GM10248 (cell line): Measurements from ENCODE around the gene ENAH.

ENCODE experiments used
- CTCF ChIA-PET: fragments of 300-600 bp; sonication (Branson Sonifier 250); formaldehyde crosslinking; extraction: SDS; loops from one replicate; lab custom pipeline; 2021; ENCODE audit warnings: antibody characterized with exemption; lab: Yijun Ruan, JAX
- POLR2A ChIA-PET: fragments of 350-650 bp; sonication (Branson Sonifier 250); formaldehyde crosslinking; extraction: SDS; loops from one replicate; lab custom pipeline; 2020; ENCODE audit warnings: antibody characterized with exemption; lab: Yijun Ruan, JAX
- DNase-seq: peaks from one replicate; pipeline ENCODE4 v3.0.0; 2012; ENCODE audit errors: extremely low spot score
- TF ChIP-seq, protein P1 (sequence below): IDR thresholded peaks from 2 replicates; pipeline ENCODE4 v1.5.1; 2012; ENCODE audit warnings: mild to moderate bottlenecking, low read depth; ENCODE audit errors: extremely low read depth, missing control alignments, control extremely low read depth

ENAH gene

DNA sequence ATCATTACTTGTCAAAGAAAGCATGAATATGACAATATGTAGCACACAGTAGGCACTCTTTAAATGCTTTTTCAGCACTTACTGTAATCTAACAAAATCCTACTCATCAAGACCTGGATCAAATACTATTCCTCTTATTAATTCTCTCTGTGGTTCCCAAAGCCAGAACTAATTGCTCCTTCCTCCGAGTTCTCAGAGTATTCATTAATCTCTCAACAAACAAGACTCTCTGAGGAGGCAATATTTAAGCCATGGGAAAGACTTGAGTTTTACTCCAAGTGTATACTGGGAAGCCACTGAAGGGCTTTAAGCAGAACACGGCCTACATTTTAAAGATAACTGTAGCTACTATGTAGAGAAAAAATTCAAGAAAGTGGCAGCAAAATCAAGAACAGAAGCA lies 79.7 kb downstream of the ENAH start:
- CTCF ChIA-PET: no interaction called here
- DNase-seq: no peak
- TF ChIP-seq, protein P1, sequence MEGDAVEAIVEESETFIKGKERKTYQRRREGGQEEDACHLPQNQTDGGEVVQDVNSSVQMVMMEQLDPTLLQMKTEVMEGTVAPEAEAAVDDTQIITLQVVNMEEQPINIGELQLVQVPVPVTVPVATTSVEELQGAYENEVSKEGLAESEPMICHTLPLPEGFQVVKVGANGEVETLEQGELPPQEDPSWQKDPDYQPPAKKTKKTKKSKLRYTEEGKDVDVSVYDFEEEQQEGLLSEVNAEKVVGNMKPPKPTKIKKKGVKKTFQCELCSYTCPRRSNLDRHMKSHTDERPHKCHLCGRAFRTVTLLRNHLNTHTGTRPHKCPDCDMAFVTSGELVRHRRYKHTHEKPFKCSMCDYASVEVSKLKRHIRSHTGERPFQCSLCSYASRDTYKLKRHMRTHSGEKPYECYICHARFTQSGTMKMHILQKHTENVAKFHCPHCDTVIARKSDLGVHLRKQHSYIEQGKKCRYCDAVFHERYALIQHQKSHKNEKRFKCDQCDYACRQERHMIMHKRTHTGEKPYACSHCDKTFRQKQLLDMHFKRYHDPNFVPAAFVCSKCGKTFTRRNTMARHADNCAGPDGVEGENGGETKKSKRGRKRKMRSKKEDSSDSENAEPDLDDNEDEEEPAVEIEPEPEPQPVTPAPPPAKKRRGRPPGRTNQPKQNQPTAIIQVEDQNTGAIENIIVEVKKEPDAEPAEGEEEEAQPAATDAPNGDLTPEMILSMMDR: no peak
- POLR2A ChIA-PET: no interaction called here

DNA sequence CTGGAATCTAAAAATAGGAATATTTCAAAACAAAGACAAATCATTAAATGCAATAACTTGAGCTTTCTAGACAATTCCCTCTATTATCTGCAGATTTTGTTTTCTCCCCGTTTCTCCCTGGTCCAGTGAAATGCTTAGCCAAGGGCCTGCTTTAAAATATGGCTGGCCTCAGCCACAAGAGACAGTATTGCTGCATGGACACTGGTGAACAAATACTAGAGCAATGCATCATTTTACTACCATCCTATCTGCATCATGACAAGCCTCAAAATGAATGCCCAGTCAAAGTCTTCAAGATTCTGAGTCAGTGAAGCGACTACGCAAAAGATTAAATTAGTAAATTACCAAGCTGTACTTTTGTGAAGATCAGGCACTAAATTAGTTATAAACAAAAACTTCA lies 80.5 kb downstream of the ENAH start:
- ChIA-PET CTCF (no interaction called here), POLR2A (no interaction called here)

DNA sequence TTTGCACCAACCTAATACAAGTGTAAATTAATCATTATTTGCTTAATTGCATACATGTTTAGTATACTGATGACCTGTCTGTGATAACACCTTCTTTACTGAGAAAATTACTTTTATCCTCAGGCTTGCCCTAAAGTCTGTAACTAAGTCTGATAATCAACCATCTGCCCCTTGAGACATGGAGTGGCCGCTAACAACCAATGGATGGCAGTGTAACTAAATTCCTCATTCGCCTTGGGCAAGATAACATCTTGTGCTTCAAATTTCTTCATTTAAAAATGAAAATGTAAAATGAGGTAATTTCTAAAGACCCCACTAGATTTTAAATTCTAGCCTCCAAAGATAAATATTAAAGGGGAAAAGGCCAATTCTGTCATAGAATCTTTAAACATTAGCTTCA lies 85.1 kb downstream of the ENAH start:
- no peak for DNase-seq
- ChIA-PET CTCF (no interaction called here), POLR2A (no interaction called here)
- TF ChIP-seq, protein P1: no peak

More for the DNA sequence above, 80.5 kb downstream of the ENAH start:
- TF ChIP-seq, protein P1: no peak
- DNase-seq: no peak

DNA sequence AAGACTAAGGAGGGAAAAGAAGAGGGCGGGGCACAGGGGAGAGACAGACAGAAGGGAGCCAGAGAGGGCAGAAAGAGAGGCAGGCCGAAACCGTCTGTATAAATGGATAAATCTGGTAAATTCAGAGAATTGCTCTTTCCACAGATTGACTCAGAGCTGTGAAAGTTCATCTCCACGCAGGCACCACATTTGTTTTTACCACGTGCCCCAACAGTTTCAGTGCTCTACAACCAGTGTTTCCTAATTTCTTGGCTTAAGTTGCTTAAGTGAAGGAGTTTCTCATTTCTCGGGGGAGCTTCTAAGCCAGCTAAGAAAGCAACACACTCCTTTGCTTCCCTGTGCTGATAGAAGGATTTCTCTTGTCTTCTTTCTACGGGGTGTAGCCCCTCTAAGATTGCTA lies 87.1 kb downstream of the ENAH start:
- POLR2A ChIA-PET: no interaction called here
- CTCF ChIA-PET: interaction anchor here (1.3 to 3.4 kb wide), 2 partner anchors 8 to 11 kb away, joined by 3 to 11 read pairs; no protein-coding TSS in a partner anchor
- no peak for DNase-seq
- TF ChIP-seq, protein P1: no peak

DNA sequence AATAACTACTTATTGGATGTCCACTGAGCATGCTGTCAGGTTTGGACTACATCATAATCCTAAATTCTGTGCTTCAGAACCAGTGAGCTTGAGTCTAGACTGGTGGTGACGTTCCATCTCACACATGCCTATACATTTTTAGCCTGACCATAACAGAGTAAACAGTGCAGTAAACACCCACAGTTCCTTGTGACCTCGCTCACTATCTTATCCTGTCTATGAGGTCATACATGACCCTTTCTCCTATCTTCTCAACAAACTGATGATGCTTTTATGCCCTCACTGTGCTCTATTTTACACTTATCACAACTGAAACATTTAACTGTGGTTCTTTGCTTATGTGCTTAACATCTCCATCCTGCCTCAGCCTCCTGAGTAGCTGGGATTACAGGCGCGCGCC lies 91.2 kb downstream of the ENAH start:
- no peak for DNase-seq
- TF ChIP-seq, protein P1: no peak
- CTCF ChIA-PET: interaction anchor here (1.0 to 1.2 kb wide), 2 partner anchors 12 to 23 kb away, joined by 3 read pairs; no protein-coding TSS in a partner anchor
- POLR2A ChIA-PET: no interaction called here

DNA sequence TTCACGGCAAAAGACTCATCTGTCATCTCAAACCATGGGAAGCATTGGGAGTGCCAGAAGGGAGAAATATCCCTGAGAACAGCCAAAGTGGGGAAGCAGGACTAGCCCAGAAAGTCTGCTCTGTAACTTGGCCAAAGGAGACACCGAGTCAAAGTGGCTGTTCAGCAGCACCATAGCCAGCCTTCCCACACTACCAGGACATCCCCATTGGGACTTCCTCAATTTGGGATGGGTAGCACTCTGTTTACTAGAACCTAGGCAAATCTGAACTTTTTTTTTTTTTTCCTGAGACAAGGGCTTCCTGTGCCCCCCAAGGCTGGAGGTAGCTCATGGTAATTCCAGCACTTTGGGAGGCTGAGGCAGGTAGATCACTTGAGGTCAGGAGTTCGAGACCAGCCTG lies 93.0 kb downstream of the ENAH start:
- TF ChIP-seq, protein P1: no peak
- DNase-seq: no peak
- ChIA-PET POLR2A (no interaction called here), CTCF (interaction anchor here (1.4 kb wide), 1 partner anchor 20 kb away, joined by 4 read pairs; no protein-coding TSS in a partner anchor)
